ENCODE results near the gene TLCD3B.
A peak's percentile ranks its signal among the peaks of the same experiment; 100 is the strongest.

The TLCD3B gene, protein sequence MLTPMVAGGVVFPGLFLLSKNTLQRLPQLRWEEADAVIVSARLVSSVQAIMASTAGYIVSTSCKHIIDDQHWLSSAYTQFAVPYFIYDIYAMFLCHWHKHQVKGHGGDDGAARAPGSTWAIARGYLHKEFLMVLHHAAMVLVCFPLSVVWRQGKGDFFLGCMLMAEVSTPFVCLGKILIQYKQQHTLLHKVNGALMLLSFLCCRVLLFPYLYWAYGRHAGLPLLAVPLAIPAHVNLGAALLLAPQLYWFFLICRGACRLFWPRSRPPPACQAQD

DNA sequence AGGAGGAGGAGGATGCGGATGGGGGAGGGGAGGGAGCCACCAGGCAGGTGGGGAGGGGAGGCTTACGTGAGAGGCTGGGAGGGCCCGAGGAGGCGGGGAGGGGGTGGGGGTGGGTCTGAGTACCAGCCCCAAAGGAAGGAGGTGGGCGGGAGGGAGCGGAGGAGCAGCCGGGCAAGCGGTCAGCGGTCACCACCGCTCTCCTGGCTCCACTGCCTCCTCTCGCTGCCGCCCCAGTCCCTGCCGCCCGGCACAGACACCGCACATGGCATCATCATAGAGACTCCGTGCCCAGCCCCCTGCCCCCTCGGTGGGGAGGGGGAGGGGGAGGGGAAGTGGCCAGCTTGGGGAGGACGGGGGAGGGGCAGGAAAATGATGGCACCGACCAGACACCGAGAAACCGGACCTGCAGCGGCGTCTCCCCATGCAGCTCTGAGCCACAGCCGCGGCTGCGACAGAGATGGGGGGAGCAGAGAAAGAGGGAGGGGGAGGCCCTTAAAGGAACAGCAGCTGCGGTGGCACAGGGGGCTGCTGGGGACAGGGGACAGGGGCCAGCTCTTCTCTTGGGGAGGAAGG, at the start of gene TLCD3B:
TLCD3B (minus strand) TSS at position 431 of the 573 bp plus-strand sequence. CDS start 744 bp downstream, outside the sequence.
- no peak for DNase-seq (ENCODE audit: low spot score)

DNA sequence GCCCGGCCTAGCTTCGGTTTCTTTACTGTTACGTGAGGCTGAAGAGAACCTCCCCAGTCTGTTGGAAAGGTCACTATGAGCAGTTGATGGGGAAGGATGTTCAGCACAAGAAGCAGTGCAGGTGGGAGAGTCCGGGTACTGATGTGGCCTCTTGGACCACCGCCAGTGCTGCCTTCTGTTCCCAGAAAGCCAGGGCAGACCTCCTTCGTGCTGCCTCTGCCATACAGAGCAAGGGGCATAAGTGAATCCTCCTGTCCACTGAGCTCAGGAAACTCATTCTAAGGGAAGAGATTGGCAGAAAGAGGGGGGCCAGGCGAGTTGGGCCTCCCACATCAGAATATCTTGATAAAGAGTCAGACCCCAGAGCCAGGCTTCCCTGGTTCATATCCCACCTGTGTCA, 48.4 kb upstream of the TLCD3B start:
- no peak for DNase-seq (ENCODE audit: low spot score)

DNA sequence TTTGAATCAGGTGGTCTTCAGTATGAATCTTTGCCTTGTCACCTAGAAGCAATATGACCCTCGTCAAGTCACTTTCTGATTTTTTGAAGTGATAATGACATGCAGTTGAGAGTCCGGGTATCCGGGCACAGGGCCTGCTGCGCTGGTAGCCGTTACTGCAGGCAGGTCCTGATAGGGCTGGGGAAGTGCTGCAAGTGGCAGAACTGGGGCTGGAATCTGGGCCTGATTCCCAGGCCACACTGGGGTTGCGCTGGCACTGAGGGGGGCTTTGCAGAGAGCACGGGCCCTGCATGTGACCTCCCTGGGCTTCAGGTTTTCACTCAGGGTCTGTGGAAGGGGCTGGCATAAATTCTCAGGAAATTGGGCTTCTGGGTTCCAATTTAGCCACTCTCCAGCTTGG, 47.7 kb upstream of the TLCD3B start:
- DNase-seq (ENCODE audit: low spot score), result no peak

DNA sequence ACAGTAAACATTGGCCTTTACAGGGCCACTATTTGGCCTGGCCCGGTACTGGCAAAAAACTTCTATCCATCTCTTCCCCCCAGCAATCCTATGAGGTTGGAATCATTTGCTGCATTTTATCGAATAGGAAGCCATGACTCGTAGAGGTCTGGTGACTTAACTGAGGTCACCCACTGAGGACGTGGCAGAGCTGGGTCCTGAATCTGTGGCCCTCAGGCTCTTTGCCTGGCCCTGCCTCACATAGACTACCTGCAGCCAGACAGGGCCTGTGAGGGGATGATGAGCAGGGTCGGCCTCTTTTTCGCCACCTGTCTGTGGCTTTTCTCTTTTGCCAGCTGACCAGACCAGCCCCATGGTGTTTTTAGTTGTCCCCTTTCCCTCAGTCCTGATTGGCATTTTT, 46.6 kb upstream of the TLCD3B start:
- no peak for DNase-seq (ENCODE audit: low spot score)

DNA sequence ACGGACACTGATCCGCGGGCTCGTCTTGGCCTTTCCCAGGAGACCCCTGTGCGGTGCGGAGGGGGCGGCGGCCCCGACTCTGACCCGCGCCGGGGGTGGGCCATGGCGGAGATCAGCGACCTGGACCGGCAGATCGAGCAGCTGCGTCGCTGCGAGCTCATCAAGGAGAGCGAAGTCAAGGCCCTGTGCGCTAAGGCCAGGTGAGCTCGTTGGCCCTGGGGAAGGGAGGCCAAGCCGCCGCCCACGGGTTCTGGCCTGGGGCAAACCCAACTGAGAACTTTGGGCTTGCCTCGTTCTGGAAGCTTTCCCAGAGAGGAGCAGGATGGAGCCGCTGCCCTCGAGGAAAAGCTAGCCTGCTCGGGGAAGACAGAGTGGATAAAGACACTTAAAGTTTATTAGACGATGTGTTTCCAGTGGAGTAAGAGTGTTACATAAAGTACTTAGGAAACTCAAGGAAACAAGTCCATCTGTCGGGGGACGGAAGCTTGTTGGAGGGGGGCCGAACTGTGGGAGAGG, 45.3 kb upstream of the TLCD3B start:
- no peak for DNase-seq (ENCODE audit: low spot score)

DNA sequence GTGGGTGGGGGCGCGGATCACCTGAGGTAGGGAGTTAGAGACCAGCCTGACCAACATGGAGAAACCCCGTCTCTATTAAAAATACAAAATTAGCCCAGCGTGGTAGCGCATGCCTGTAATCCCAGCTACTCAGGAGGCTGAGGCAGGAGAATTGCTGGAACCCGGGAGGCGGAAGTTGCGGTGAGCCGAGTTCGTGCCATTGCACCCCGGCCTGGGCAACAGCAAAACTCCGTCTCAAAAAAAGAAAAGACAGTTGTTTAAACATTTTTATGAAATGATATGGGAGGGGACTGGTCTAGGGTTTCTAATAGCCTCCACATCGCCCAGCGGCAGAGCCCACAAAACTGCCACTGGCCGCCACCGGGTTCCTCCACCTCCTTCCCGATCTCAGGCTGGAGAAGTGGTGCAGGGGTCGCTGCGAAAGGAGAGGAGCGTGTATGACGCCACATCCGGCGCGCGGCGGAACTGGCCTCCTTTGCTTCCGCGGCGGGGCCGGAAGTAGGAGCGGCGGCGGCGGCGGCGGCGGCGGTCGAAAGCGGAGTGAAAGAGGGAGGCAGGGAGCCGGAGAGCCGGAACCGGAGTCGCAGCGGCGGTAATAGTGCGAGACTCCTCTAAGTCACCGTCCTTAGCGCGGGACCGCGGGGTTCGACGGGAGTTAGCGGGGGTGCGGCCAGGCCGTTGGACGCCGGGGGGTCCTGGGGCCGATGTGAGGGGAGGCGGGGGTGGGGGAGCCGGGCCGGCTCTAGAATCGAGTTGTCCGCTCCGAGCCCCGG, 44.6 kb upstream of the TLCD3B start, which contains the start of gene PPP4C:
PPP4C (plus strand) TSS at position 492 of the 773 bp plus-strand sequence. CDS start 384 bp downstream, outside the sequence.
- DNase-seq (ENCODE audit: low spot score), result peak; percentile 90

DNA sequence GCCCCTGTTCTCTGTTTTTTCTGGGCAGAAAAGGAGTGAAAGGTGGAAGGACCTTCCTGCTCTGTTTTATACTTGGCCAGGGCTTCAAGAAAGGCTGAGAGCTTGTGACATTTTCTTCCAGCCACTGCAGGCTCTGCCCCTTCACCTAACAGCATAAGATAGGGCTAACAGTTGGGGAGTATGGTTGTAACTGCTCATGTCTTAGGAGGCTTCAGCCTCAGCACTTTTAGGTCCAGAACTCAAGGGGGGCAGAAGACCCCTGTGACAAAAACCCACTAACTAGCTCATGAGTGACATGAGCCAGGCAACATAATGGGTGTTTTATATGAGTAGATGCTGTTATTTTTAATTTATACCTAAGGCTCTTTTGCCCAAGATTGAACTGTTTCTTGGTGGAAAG, 39.4 kb upstream of the TLCD3B start:
- DNase-seq (ENCODE audit: low spot score), result no peak

DNA sequence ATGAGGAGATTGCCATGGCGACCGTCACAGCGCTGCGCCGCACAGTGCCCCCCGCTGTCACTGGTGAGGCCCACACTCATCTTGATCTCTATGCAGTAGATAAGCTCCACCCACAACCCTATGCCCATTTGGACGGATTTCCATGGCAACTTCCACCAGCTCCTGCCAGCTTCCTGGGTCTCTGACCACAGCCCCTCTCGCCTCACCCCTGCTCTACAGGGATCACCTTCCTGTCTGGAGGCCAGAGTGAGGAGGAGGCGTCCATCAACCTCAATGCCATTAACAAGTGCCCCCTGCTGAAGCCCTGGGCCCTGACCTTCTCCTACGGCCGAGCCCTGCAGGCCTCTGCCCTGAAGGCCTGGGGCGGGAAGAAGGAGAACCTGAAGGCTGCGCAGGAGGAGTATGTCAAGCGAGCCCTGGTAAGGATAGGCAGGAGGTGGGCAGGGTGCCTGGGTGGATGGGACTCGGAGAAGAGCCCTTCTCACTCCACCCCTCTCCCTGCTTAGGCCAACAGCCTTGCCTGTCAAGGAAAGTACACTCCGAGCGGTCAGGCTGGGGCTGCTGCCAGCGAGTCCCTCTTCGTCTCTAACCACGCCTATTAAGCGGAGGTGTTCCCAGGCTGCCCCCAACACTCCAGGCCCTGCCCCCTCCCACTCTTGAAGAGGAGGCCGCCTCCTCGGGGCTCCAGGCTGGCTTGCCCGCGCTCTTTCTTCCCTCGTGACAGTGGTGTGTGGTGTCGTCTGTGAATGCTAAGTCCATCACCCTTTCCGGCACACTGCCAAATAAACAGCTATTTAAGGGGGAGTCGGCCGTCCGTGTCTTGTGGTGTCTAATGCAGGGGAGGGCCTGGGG, 38.8 kb upstream of the TLCD3B start:
- DNase-seq (ENCODE audit: low spot score), result no peak

DNA sequence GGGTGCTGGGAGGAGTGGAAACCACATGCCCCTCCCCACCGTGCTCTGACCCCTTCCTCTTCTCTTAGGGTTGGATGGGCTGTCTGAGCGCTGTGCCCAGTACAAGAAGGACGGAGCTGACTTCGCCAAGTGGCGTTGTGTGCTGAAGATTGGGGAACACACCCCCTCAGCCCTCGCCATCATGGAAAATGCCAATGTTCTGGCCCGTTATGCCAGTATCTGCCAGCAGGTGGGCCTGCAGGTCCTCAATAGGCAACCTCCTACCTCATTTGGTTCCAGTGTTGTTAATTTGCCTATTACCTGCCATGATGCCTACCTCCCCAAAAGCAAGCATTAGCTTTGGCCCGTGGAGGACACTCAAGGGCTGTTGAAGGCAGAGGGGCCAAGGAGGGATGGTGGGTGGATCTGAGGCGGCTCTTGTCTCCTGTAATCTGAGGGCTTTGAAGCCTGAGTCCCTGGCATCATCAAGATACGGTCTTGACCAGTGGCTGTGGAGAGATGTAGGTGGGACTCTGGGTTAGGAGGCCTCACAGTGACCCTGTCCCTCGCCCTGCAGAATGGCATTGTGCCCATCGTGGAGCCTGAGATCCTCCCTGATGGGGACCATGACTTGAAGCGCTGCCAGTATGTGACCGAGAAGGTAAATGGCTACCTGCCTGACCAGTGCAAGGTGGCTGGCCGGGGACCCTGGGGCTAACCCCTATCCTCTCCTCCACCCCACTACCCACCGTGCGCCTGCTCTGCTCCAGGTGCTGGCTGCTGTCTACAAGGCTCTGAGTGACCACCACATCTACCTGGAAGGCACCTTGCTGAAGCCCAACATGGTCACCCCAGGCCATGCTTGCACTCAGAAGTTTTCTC, 37.9 kb upstream of the TLCD3B start:
- DNase-seq (ENCODE audit: low spot score), result no peak

DNA sequence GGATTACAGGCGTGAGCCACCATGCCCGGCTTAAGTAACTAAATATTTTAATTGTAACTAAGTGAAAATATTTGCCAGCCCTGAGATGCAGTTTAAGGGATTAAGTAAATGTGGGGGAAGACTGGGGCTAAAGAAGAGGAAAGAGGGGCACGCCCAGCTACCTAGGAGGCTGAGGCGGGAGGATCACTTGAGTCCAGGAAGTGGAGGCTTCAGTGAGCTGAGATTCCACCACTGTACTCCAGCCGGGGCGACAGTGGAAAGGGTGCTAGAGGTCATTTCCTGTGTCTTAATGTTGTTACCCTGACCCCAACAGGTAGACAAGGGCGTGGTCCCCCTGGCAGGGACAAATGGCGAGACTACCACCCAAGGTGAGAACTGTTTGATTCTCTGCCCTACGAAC, 37.3 kb upstream of the TLCD3B start:
- no peak for DNase-seq (ENCODE audit: low spot score)

DNA sequence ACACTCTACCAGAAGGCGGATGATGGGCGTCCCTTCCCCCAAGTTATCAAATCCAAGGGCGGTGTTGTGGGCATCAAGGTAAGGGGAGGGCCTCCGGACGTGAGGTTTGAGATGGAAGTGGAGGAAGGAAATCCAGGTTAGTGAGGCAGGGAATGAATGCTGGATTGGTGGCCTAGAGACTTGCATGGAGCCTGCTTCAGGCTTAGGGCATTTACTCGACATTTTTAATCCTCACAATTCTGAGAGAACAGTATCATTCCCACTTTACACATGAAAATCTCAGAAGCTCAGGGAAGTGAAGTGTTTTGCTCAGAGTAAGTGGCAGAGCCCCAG, 36.5 kb upstream of the TLCD3B start:
- DNase-seq (ENCODE audit: low spot score), result no peak

DNA sequence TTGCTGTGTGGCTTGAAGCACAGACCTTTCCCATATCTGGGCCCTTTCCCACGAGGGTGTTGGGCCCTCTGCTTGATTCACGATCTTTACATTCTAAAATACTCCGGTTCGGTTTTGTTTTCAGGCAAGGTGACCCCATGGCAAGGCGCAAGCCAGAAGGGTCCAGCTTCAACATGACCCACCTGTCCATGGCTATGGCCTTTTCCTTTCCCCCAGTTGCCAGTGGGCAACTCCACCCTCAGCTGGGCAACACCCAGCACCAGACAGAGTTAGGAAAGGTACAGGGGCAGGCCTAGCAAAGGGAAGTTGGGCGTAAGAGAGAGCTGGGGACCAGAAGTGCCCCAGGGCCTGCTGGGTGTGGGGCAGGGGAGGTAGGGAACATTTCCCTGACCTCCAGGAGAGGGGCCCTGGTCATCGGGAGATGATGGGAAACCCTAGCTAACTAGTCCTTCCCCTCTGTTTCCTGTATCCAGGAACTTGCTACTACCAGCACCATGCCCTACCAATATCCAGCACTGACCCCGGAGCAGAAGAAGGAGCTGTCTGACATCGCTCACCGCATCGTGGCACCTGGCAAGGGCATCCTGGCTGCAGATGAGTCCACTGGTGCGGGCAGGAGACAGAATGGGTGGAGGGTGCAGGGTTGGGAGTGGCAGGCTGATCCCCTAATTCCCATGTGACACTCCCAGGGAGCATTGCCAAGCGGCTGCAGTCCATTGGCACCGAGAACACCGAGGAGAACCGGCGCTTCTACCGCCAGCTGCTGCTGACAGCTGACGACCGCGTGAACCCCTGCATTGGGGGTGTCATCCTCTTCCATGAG, 35.9 kb upstream of the TLCD3B start:
- no peak for DNase-seq (ENCODE audit: low spot score)

DNA sequence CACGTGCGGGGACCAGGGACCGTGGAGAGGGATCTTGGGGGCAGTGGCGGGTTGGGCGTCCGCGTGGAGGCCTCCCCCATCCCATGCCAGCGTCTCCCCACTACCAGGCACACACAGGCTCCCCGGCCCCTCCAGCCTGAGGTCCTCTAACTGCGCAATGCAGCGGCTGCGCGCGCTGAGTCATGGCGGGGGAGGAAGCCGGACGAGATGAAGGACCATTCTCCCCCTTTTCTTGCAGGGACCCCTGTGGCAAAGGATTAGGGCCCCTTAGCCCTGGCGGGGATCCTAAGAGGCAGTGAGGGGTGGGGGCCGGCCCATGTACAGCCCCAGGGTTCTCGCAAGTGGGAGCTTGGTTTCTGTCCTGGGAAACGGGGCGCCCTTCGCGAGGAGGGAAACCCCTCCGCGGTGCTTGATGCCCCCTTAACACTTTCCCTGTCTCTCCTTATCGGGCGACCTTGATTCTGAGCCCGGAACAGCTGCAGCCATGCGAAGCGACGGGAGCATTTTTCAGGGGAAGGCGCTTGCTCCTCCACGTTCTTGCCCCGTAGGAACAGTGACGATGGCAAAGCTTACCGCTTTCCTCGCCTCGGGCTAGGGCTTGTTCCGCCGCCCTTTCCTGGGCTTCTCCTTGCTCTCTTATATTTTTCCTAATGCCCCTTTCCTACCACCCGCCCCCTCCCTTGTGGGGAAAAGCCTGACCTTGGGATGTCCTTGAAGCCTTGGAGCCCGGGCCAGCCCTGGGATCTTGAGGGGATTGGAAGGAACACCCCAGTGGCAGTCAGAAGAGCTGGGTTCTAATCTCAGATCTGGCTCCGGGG, 35.1 kb upstream of the TLCD3B start:
- DNase-seq (ENCODE audit: low spot score), result no peak

DNA sequence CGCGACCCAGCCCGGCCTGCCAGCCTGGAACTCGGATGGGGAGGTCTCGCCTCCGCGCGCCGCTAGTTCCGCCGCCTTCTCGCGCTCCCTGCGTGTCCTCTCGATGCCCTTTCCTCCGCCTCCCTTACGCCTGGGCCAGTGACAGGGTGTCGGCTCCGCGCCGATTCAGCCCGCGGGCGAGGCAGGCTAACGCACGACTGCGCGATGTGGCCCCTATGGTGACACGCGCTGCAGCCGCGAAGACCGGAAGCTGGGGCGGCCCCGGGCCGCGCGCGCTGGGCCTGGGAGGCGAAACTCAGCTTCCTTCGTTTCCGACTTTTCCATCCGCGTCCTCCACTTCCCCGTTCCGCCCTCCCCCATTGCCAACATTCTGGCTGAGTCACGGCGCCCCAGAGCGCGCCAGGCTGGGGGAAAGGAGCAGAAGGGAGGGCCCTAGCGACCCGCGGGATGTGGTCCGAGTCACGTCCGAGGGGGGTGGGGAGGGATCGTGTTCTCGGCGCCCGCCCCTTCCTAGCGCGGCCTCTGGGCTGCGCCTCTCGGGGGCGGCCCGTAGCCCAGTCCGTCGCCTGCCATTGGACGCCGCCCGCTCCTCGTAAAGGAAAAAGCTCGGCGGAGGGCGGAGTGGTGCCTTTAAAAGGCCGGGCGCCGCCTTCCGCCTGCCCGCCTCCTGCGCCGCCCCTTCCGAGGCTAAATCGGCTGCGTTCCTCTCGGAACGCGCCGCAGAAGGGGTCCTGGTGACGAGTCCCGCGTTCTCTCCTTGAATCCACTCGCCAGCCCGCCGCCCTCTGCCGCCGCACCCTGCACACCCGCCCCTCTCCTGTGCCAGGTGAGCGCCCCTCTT, 34.3 kb upstream of the TLCD3B start, which contains the start of gene ALDOA:
ALDOA (plus strand) TSS at position 659 of the 841 bp plus-strand sequence. CDS start 1,138 bp downstream, outside the sequence.
- peak; percentile 99 for DNase-seq (ENCODE audit: low spot score)

DNA sequence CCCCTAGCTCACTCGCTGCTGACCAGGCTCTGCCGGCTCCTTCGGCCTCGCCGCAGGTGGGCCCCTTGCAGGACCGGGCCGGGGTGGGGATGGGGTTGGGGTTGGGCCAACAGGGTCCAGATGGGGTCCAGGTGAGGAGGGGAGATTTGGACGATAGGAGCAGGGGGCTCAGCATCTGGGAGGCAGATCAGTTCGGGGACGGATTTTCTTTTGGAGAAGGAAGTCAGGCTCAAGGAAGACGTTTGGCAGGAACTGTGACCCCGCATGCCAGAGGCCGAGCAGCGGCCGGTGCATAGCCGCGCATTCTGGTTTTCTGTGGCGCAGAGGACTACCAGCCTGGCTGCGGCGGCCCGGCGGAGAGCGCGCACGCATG, 33.6 kb upstream of the TLCD3B start:
- DNase-seq (ENCODE audit: low spot score), result peak; percentile 76

DNA sequence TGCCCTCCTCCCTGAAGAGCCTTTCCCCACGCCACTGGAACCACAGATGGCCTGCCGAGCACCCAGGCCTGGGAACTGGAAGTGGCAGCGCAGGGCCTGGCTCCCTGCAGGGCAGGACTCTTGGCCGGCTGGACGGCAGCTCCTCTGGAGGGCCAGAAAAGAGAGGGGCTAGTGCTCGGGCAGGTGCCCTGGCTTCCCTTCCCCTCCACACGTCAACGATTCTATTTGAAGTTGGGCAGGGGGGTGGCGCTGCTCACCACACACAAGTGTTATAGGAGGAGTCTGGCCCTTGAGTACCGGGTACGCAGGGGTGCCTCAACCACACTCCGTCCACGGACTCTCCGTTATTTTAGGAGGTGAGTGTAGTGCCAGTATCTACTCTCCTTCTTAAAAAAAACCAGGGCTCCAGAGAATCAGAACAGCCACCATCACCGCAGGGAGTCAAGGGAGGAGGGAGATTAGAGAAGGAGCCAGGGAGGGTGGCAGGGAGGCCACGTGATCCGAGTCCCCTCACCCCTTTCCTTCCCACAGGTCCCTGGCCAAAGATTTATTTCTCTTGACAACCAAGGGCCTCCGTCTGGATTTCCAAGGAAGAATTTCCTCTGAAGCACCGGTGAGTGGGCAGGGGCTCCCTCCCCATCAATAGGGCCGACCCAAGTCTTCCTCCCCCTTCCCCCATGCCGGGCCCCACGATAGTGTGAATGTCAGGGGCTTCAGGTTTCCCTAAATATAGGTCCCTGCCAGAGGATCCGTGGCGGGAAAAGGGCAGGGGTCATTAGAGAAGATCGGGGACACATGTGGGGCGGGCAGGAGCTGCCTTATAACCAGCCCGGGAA, 33.0 kb upstream of the TLCD3B start:
- DNase-seq (ENCODE audit: low spot score), result no peak

DNA sequence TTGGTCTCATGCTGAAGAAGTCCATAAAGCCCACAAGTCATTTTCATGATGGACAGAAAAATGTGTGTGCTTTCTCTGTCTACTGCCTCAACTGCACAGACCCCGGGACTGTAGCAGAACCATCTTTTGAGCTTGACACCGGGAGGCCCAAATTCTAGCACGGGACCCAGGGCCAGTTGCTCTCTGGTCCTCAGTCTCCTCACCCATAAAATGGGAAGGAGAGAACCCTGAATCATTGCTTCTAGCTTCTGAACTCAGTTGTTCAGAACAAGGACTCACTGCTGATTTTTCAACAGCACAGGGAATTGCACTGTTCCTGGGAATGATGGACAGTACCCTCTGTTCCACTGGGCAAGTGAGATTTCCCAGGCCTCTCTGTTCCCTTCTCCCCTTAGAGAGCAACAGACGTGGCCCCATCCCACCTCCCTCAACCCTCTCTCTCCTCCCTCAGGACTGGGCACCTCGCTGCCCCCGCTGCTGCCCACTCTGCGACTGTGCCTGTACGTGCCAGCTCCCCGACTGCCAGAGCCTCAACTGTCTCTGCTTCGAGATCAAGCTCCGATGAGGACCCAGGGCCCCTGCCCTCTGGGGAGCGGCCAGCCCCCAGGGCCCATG, 32.3 kb upstream of the TLCD3B start:
- no peak for DNase-seq (ENCODE audit: low spot score)

All from left forelimb (tissue), 1 donor.